Ectodermal cell (in vitro differentiated cells): Measurements from ENCODE around the gene NUP210L.
"Not testable (repeated sequence)": the region's sequence is repeated elsewhere in the genome, so short reads cannot be mapped to it uniquely, and the experiment has no call there.

ENCODE experiments used
- H3K27ac ChIP-seq: 2 replicates; pipeline ENCODE4 v1.7.0; 2013; ENCODE audit warnings: mild to moderate bottlenecking, low read depth, low read length; ENCODE audit not compliant: insufficient read depth, poor library complexity, severe bottlenecking
- H3K27me3 ChIP-seq: 2 replicates; pipeline ENCODE4 v1.7.0; 2013; ENCODE audit warnings: mild to moderate bottlenecking, low read length; ENCODE audit not compliant: insufficient read depth, control insufficient read depth, poor library complexity, severe bottlenecking
- H3K36me3 ChIP-seq: one replicate; pipeline ENCODE4 v1.7.0; 2013; ENCODE audit warnings: low read length; ENCODE audit not compliant: control insufficient read depth, insufficient read depth
- H3K4me1 ChIP-seq: one replicate; pipeline ENCODE4 v1.7.0; 2013; ENCODE audit warnings: low read length; ENCODE audit not compliant: control insufficient read depth, insufficient read depth
- H3K4me3 ChIP-seq: 2 replicates; pipeline ENCODE4 v1.7.0; 2013; ENCODE audit warnings: low read depth, low read length, control low read depth; ENCODE audit not compliant: insufficient read depth
- H3K9me3 ChIP-seq: 2 replicates; pipeline ENCODE4 v1.7.0; 2013; ENCODE audit warnings: mild to moderate bottlenecking, low read length, moderate library complexity; ENCODE audit not compliant: control insufficient read depth
- WGBS, 2 experiments: methylation state at CpG; one replicate each; pipeline ENCODE4 v1.1.7; 2013; ENCODE audit warnings: missing lambda C conversion rate in 2 of 2; 5-methylcytosine and 5-hydroxymethylcytosine counted together

The NUP210L gene

GRCh38 chr1:154148807-154149206 is 6.1 kb downstream of the NUP210L start:
- H3K4me3 ChIP-seq = no peak overlapping the region
- no peaks in the 10 kb centered on the region for H3K4me1 ChIP-seq
- no peaks in the 10 kb centered on the region for H3K27me3 ChIP-seq
- no peaks in the 10 kb centered on the region for H3K9me3 ChIP-seq
- no peak overlapping the region for H3K27ac ChIP-seq
- no peaks in the 10 kb centered on the region for H3K36me3 ChIP-seq
- 83 to 92% methylated on average over 3 of the region's 3 CpGs for WGBS, 2 experiments

- H3K36me3 ChIP-seq, H3K4me1 ChIP-seq, H3K27ac ChIP-seq, H3K27me3 ChIP-seq, H3K9me3 ChIP-seq, H3K4me3 ChIP-seq: not testable (repeated sequence)
- 90 to 96% methylated on average over 5 of the region's 5 CpGs for WGBS, 2 experiments
Measured at GRCh38 chr1:154147505-154147904, 7.4 kb downstream of the NUP210L start.

GRCh38 chr1:154145986-154146385 is 8.9 kb downstream of the NUP210L start:
- no peaks in the 10 kb centered on the region for H3K4me1 ChIP-seq
- 88 to 95% methylated on average over 1 to 2 of the region's 2 CpGs for WGBS, 2 experiments
- H3K27me3 ChIP-seq = no peaks in the 10 kb centered on the region
- H3K27ac ChIP-seq = no peak overlapping the region
- no peaks in the 10 kb centered on the region for H3K36me3 ChIP-seq
- no peak overlapping the region for H3K4me3 ChIP-seq
- H3K9me3 ChIP-seq = no peaks in the 10 kb centered on the region

GRCh38 chr1:154142358-154142757 is 12.5 kb downstream of the NUP210L start:
- WGBS, 2 experiments = 85 to 86% methylated on average over 6 of the region's 6 CpGs
- H3K27me3 ChIP-seq = no peaks in the 10 kb centered on the region
- H3K4me3 ChIP-seq = no peak overlapping the region
- no peaks in the 10 kb centered on the region for H3K4me1 ChIP-seq
- no peak overlapping the region for H3K27ac ChIP-seq
- no peaks in the 10 kb centered on the region for H3K36me3 ChIP-seq
- no peaks in the 10 kb centered on the region for H3K9me3 ChIP-seq

- Histone ChIP-seq H3K27me3 (no peaks in the 10 kb centered on the region), H3K36me3 (no peaks in the 10 kb centered on the region)
- WGBS, 2 experiments = 81 to 93% methylated on average over 3 of the region's 3 CpGs
Measured at GRCh38 chr1:154141240-154141639, 13.6 kb downstream of the NUP210L start.

GRCh38 chr1:154137888-154138287 is 17.0 kb downstream of the NUP210L start:
- Histone ChIP-seq H3K9me3 (no peaks in the 10 kb centered on the region), H3K27ac (no peak overlapping the region), H3K4me3 (no peak overlapping the region), H3K36me3 (no peaks in the 10 kb centered on the region), H3K4me1 (no peaks in the 10 kb centered on the region), H3K27me3 (no peaks in the 10 kb centered on the region)
- WGBS, 2 experiments = 84 to 100% methylated on average over 1 to 3 of the region's 3 CpGs

More at GRCh38 chr1:154141240-154141639, 13.6 kb downstream of the NUP210L start:
- no peaks in the 10 kb centered on the region for H3K4me1 ChIP-seq
- no peak overlapping the region for H3K4me3 ChIP-seq
- H3K9me3 ChIP-seq = no peaks in the 10 kb centered on the region
- no peak overlapping the region for H3K27ac ChIP-seq

- H3K4me3 ChIP-seq = no peak overlapping the region
- H3K4me1 ChIP-seq = no peaks in the 10 kb centered on the region
- H3K27me3 ChIP-seq = no peaks in the 10 kb centered on the region
- no peak overlapping the region for H3K27ac ChIP-seq
- no peaks in the 10 kb centered on the region for H3K36me3 ChIP-seq
- 97 to 99% methylated on average over 2 of the region's 2 CpGs for WGBS, 2 experiments
- H3K9me3 ChIP-seq = no peaks in the 10 kb centered on the region
Measured at GRCh38 chr1:154133256-154133655, 21.6 kb downstream of the NUP210L start.

GRCh38 chr1:154129391-154129970 is 25.4 kb downstream of the NUP210L start:
- no peak overlapping the region for H3K27ac ChIP-seq
- H3K9me3 ChIP-seq = no peaks in the 10 kb centered on the region
- 70% methylated on average over 1 of the region's 2 CpGs; no CpG with 5 or more reads in 1 of the 2 experiments for WGBS, 2 experiments
- H3K4me1 ChIP-seq = no peaks in the 10 kb centered on the region
- no peaks in the 10 kb centered on the region for H3K36me3 ChIP-seq
- no peaks in the 10 kb centered on the region for H3K27me3 ChIP-seq
- no peak overlapping the region for H3K4me3 ChIP-seq

- H3K27me3 ChIP-seq, H3K27ac ChIP-seq, H3K36me3 ChIP-seq, H3K9me3 ChIP-seq, H3K4me3 ChIP-seq, H3K4me1 ChIP-seq: not testable (repeated sequence)
- WGBS, 2 experiments = 94% methylated on average over 11 of the region's 11 CpGs
Measured at GRCh38 chr1:154123205-154123604, 31.7 kb downstream of the NUP210L start.

- Histone ChIP-seq H3K27ac (no peak overlapping the region), H3K4me1 (no peaks in the 10 kb centered on the region), H3K9me3 (no peaks in the 10 kb centered on the region), H3K27me3 (no peaks in the 10 kb centered on the region), H3K4me3 (no peak overlapping the region), H3K36me3 (no peaks in the 10 kb centered on the region)
- 72 to 87% methylated on average over 4 to 5 of the region's 5 CpGs for WGBS, 2 experiments
Measured at GRCh38 chr1:154117642-154118041, 37.2 kb downstream of the NUP210L start.

- no peaks in the 10 kb centered on the region for H3K4me1 ChIP-seq
- no peaks in the 10 kb centered on the region for H3K9me3 ChIP-seq
- no peak overlapping the region for H3K4me3 ChIP-seq
- no peaks in the 10 kb centered on the region for H3K27me3 ChIP-seq
- no peaks in the 10 kb centered on the region for H3K36me3 ChIP-seq
- 59 to 62% methylated on average over 1 of the region's 1 CpG for WGBS, 2 experiments
- H3K27ac ChIP-seq = no peak overlapping the region
Measured at GRCh38 chr1:154115180-154115579, 39.7 kb downstream of the NUP210L start.
